Measurements from ENCODE around the gene GNA12.

GRCh38 chr7:2837496-2837895, 6.6 kb downstream of the GNA12 start:
- TF ChIP-seq CTCF (IDR thresholded peaks at IDR 0.05) (no peak), POLR2A (IDR thresholded peaks at IDR 0.05) (no peak)

Measured in right lobe of liver (tissue), 4 donors.